Calu3 (cell line): Measurements from ENCODE around the gene ATP5PB. TPM values are rescaled to one million over a fixed set of nuclear protein-coding genes. Genes with fewer than 3 reads are reported as not detected.

Source experiments
- BruUV-seq: library from RNA; stranded (reverse); fragments of 400-500 nt; replicated peaks from 2 replicates; lab custom pipeline; 2021; lab: Mats Ljungman, UMichigan
- CTCF ChIA-PET: fragments of 300-600 bp; sonication (Branson Sonifier 250); formaldehyde crosslinking; loops from one replicate; lab custom pipeline; 2022; ENCODE audit warnings: antibody characterized with exemption; lab: Charles Lee
- DNase-seq: peaks from one replicate; pipeline ENCODE4 v3.0.0; 2022
- H3K27ac Mint-ChIP-seq: one replicate; pipeline ENCODE4 v1.8.0; 2022; ENCODE audit warnings: mixed read lengths; ENCODE audit not compliant: unreplicated experiment
- H3K27me3 Mint-ChIP-seq: one replicate; pipeline ENCODE4 v1.8.0; 2022; ENCODE audit warnings: mixed read lengths; ENCODE audit not compliant: unreplicated experiment
- H3K36me3 Mint-ChIP-seq: one replicate; pipeline ENCODE4 v1.8.0; 2022; ENCODE audit warnings: mild to moderate bottlenecking, moderate library complexity, mixed read lengths; ENCODE audit not compliant: insufficient read depth, unreplicated experiment
- H3K4me1 Mint-ChIP-seq: one replicate; pipeline ENCODE4 v1.8.0; 2022; ENCODE audit warnings: mild to moderate bottlenecking, low read depth, mixed read lengths; ENCODE audit not compliant: unreplicated experiment
- H3K4me3 Mint-ChIP-seq: one replicate; pipeline ENCODE4 v1.8.0; 2022; ENCODE audit warnings: mild to moderate bottlenecking, low read depth, moderate library complexity, mixed read lengths; ENCODE audit not compliant: unreplicated experiment
- H3K9me3 Mint-ChIP-seq: one replicate; pipeline ENCODE4 v1.8.0; 2022; ENCODE audit warnings: low read depth, mixed read lengths; ENCODE audit not compliant: unreplicated experiment
- CTCF ChIP-seq: fragments of 200-600 bp; IDR thresholded peaks from one replicate; pipeline ENCODE4 v1.8.0; 2022; ENCODE audit warnings: antibody characterized with exemption; ENCODE audit not compliant: unreplicated experiment
- intact Hi-C: fragments of 100-400 bp; cut with micrococcal nuclease; formaldehyde crosslinking; loops from one replicate; pipeline ENCODE4 v1.10.0; 2022; ENCODE audit not compliant: unreplicated experiment
- total RNA-seq: library from RNA; stranded (reverse); gene quantifications from 2 replicates; pipeline ENCODE4 v1.2.3, GENCODE V29; 2022

The ATP5PB gene
- total RNA-seq, 1 experiment from 2014 or later: 157 TPM

- H3K9me3 Mint-ChIP-seq: no peaks in the 10 kb centered on the region
- BruUV-seq: no TSS peak
- DNase-seq: no peak
- H3K4me3 Mint-ChIP-seq: no peak overlapping the region
- CTCF ChIA-PET: no interaction called here
- H3K27me3 Mint-ChIP-seq: no peaks in the 10 kb centered on the region
- TF ChIP-seq CTCF: no peak
- no peaks in the 10 kb centered on the region for H3K4me1 Mint-ChIP-seq
- intact Hi-C loops: no loop called here
- H3K36me3 Mint-ChIP-seq: peaks cover 10% of the 10 kb centered on the region
- no peak overlapping the region for H3K27ac Mint-ChIP-seq
Measured at GRCh38 chr1:111469539-111469938, 20.3 kb downstream of the ATP5PB start.

- Mint-ChIP-seq H3K4me3 (no peak overlapping the region), H3K9me3 (no peaks in the 10 kb centered on the region), H3K27me3 (no peaks in the 10 kb centered on the region), H3K36me3 (peaks cover 6% of the 10 kb centered on the region), H3K4me1 (no peaks in the 10 kb centered on the region), H3K27ac (no peak overlapping the region)
- CTCF ChIA-PET: no interaction called here
- no peak for DNase-seq
- no TSS peak for BruUV-seq
- intact Hi-C loops: no loop called here
- no peak for TF ChIP-seq CTCF
Measured at GRCh38 chr1:111470596-111470995, 21.3 kb downstream of the ATP5PB start.

- CTCF ChIA-PET: no interaction called here
- no TSS peak for BruUV-seq
- no peak for DNase-seq
- intact Hi-C loops: no loop called here
- Mint-ChIP-seq H3K36me3 (peaks cover 6% of the 10 kb centered on the region), H3K27ac (no peak overlapping the region), H3K4me1 (no peaks in the 10 kb centered on the region), H3K4me3 (no peak overlapping the region), H3K9me3 (no peaks in the 10 kb centered on the region), H3K27me3 (no peaks in the 10 kb centered on the region)
- no peak for TF ChIP-seq CTCF
Measured at GRCh38 chr1:111471012-111471411, 21.7 kb downstream of the ATP5PB start.

- no peak overlapping the region for H3K4me3 Mint-ChIP-seq
- no peaks in the 10 kb centered on the region for H3K9me3 Mint-ChIP-seq
- no peak for TF ChIP-seq CTCF
- no peaks in the 10 kb centered on the region for H3K4me1 Mint-ChIP-seq
- CTCF ChIA-PET: interaction anchor here (0.5 kb wide), 1 partner anchor 313 kb away, joined by 3 read pairs; no protein-coding TSS in a partner anchor
- intact Hi-C loops: no loop called here
- H3K36me3 Mint-ChIP-seq: peaks cover 6% of the 10 kb centered on the region
- BruUV-seq: no TSS peak
- H3K27me3 Mint-ChIP-seq: no peaks in the 10 kb centered on the region
- H3K27ac Mint-ChIP-seq: no peak overlapping the region
- no peak for DNase-seq
Measured at GRCh38 chr1:111471538-111471937, 22.3 kb downstream of the ATP5PB start.
